HepG2 (cell line): ENCODE results near the gene IQGAP2. TPM values are rescaled to one million over a fixed set of nuclear protein-coding genes. Genes with fewer than 3 reads are reported as not detected.

Experiments used
- CREB1 ChIP-seq, 2 experiments: fragments of 450-650 bp in 1 of 2; IDR thresholded peaks; 2 replicates each; pipeline ENCODE4 v1.6.1; 2016 to 2017; ENCODE audit warnings: control low read depth in 1 of 2, mild to moderate bottlenecking in 1 of 2, missing compliant biosample characterization in 1 of 2, missing genetic modification characterization in 1 of 2
- E2F1 ChIP-seq: sonication (generic); formaldehyde crosslinking; IDR thresholded peaks from 2 replicates; pipeline ENCODE4 v1.5.0; 2020; ENCODE audit warnings: missing genetic modification reagents
- EHMT2 ChIP-seq: fragments of 200-600 bp; sonication (generic); IDR thresholded peaks from 2 replicates; pipeline ENCODE4 v1.7.0; 2017; ENCODE audit warnings: antibody characterized with exemption, low read depth, low read length, borderline replicate concordance
- ELF1 ChIP-seq: sonication (generic); formaldehyde crosslinking; IDR thresholded peaks from 2 replicates; pipeline ENCODE4 v1.4.0; 2020; ENCODE audit warnings: missing genetic modification reagents
- FOXA3 ChIP-seq: IDR thresholded peaks from 2 replicates; pipeline ENCODE4 v1.6.1; 2016; ENCODE audit warnings: missing genetic modification reagents, missing compliant biosample characterization
- HDAC1 ChIP-seq: sonication (generic); formaldehyde crosslinking; IDR thresholded peaks from 2 replicates; pipeline ENCODE4 v1.5.1; 2020; ENCODE audit warnings: mild to moderate bottlenecking, missing genetic modification reagents
- HNF4G ChIP-seq, 2 experiments: sonication (generic) in 1 of 2; formaldehyde crosslinking in 1 of 2; IDR thresholded peaks; 2 replicates each; pipeline versions ENCODE4 v1.4.0 to v1.6.1; 2011 to 2020; ENCODE audit warnings: borderline replicate concordance in 2 of 2, low read depth in 2 of 2, mild to moderate bottlenecking in 2 of 2, low read length in 1 of 2, missing genetic modification reagents in 1 of 2, moderate library complexity in 1 of 2
- HOXA7 ChIP-seq: sonication (generic); formaldehyde crosslinking; IDR thresholded peaks from 2 replicates; pipeline ENCODE4 v1.8.1; 2022; ENCODE audit warnings: mild to moderate bottlenecking, missing genetic modification reagents, moderate library complexity
- MEIS1 ChIP-seq: sonication (generic); formaldehyde crosslinking; IDR thresholded peaks from 2 replicates; pipeline ENCODE4 v1.9.0; 2021; ENCODE audit warnings: mild to moderate bottlenecking, missing genetic modification reagents, moderate library complexity, borderline replicate concordance
- ONECUT2 ChIP-seq: sonication (generic); formaldehyde crosslinking; IDR thresholded peaks from 2 replicates; pipeline ENCODE4 v1.4.0; 2020; ENCODE audit warnings: missing genetic modification reagents
- RAD51 ChIP-seq: fragments of 450-650 bp; IDR thresholded peaks from 2 replicates; pipeline ENCODE4 v1.6.1; 2016; ENCODE audit warnings: borderline replicate concordance
- RNF2 ChIP-seq: fragments of 450-650 bp; conservative IDR thresholded peaks from 2 replicates; pipeline ENCODE4 v1.6.1; 2016; ENCODE audit warnings: low read depth
- SAP130 ChIP-seq: IDR thresholded peaks from 2 replicates; pipeline ENCODE4 v1.6.1; 2016; ENCODE audit warnings: low read depth
- TBX3 ChIP-seq: fragments of 450-650 bp; IDR thresholded peaks from 2 replicates; pipeline ENCODE4 v1.6.1; 2017; ENCODE audit warnings: antibody characterized with exemption, mild to moderate bottlenecking, inconsistent platforms, borderline replicate concordance
- TCF7L2 ChIP-seq: IDR thresholded peaks from 2 replicates; pipeline ENCODE4 v1.6.1; 2011; ENCODE audit warnings: mild to moderate bottlenecking, low read depth, low read length, moderate library complexity
- THAP11 ChIP-seq: IDR thresholded peaks from 2 replicates; pipeline ENCODE4 v1.6.1; 2016; ENCODE audit warnings: missing biosample characterization, missing genetic modification reagents
- ZNF333 ChIP-seq: sonication (generic); formaldehyde crosslinking; IDR thresholded peaks from 2 replicates; pipeline ENCODE4 v1.4.0; 2020; ENCODE audit warnings: mild to moderate bottlenecking, missing genetic modification reagents, borderline replicate concordance
- ZNF431 ChIP-seq: sonication (generic); formaldehyde crosslinking; IDR thresholded peaks from 2 replicates; pipeline ENCODE4 v1.9.0; 2022; ENCODE audit warnings: missing genetic modification reagents, low read depth, mild to moderate bottlenecking, borderline replicate concordance
- ZNF709 ChIP-seq: sonication (generic); formaldehyde crosslinking; IDR thresholded peaks from 2 replicates; pipeline ENCODE4 v1.5.0; 2020; ENCODE audit warnings: mild to moderate bottlenecking, missing genetic modification reagents
- ZNF737 ChIP-seq: sonication (generic); formaldehyde crosslinking; IDR thresholded peaks from 2 replicates; pipeline ENCODE4 v1.5.0; 2020; ENCODE audit warnings: missing genetic modification reagents, mild to moderate bottlenecking, borderline replicate concordance
- ZNF784 ChIP-seq: sonication (generic); formaldehyde crosslinking; IDR thresholded peaks from 2 replicates; pipeline ENCODE4 v1.5.1; 2020; ENCODE audit warnings: missing genetic modification reagents, mild to moderate bottlenecking, borderline replicate concordance
- ZNF792 ChIP-seq: IDR thresholded peaks from 2 replicates; pipeline ENCODE4 v1.6.1; 2016
- polyA plus RNA-seq, 8 experiments: library from polyadenylated mRNA; depleted of rRNA in 3 of 8; stranded (reverse) in 7 of 8; unstranded in 1 of 8; fragments of >200 nt; fragmentation: Illumina TruSeq in 4 of 8; extraction: Trizol in 4 of 8; gene quantifications; 2 replicates each; pipeline versions ENCODE4 v1.2.1 to v1.2.3, GENCODE V29; 2011 to 2016; ENCODE audit warnings: low read depth in 4 of 8, missing spikeins in 1 of 8, mixed read lengths in 1 of 8; ENCODE audit not compliant: insufficient read depth in 1 of 8
- total RNA-seq, 5 experiments: library from RNA; depleted of rRNA; stranded (reverse); fragments of >200 nt; fragmentation: Illumina TruSeq; extraction: Trizol; gene quantifications; 2 replicates each; pipeline ENCODE4 v1.2.3, GENCODE V29; 2016; ENCODE audit warnings: low read depth in 1 of 5
- TF ChIP-seq, protein P1 (sequence below): sonication (generic); formaldehyde crosslinking; IDR thresholded peaks from 2 replicates; pipeline ENCODE4 v1.8.0; 2022; ENCODE audit warnings: mild to moderate bottlenecking, missing genetic modification reagents, moderate library complexity
- TF ChIP-seq, protein P2 (sequence below): sonication (generic); formaldehyde crosslinking; IDR thresholded peaks from 2 replicates; pipeline ENCODE4 v1.4.0; 2020; ENCODE audit warnings: missing genetic modification reagents, mild to moderate bottlenecking, borderline replicate concordance
- TF ChIP-seq, protein P3 (sequence below): sonication (generic); formaldehyde crosslinking; IDR thresholded peaks from 2 replicates; pipeline ENCODE4 v1.4.0; 2020; ENCODE audit warnings: missing genetic modification reagents

The IQGAP2 gene
- total and polyA plus RNA-seq, 2 of the 13 experiments (the other 11 are each of a cell fraction or from before 2014, with no cell fraction given): 35.2 to 83.3 TPM

- peak; percentile 43; the same call in 1 of the 2 replicates for TF ChIP-seq HNF4G (IDR thresholded peaks at IDR 0.05; ENCODE audit: borderline replicate concordance, low read depth, low read length)
- no peak for TF ChIP-seq HNF4G (CRISPR knock-in tag; IDR thresholded peaks at IDR 0.05; ENCODE audit: borderline replicate concordance, low read depth)
- TF ChIP-seq ZNF792 (CRISPR knock-in tag): no peak
- no peak for TF ChIP-seq THAP11 (CRISPR knock-in tag)
- TF ChIP-seq, protein P1, sequence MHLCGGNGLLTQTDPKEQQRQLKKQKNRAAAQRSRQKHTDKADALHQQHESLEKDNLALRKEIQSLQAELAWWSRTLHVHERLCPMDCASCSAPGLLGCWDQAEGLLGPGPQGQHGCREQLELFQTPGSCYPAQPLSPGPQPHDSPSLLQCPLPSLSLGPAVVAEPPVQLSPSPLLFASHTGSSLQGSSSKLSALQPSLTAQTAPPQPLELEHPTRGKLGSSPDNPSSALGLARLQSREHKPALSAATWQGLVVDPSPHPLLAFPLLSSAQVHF: no peak
- no peak for TF ChIP-seq ZNF784 (CRISPR knock-in tag)
- TF ChIP-seq TCF7L2: no peak
- no peak for TF ChIP-seq ZNF431
- TF ChIP-seq E2F1 (CRISPR knock-in tag): no peak
- no peak for TF ChIP-seq HOXA7 (CRISPR knock-in tag)
- TF ChIP-seq SAP130: no peak; the same call in 1 of the 2 replicates
- no peak for TF ChIP-seq ZNF737 (CRISPR knock-in tag)
- peak; percentile 58 for TF ChIP-seq HDAC1
- TF ChIP-seq, protein P2, sequence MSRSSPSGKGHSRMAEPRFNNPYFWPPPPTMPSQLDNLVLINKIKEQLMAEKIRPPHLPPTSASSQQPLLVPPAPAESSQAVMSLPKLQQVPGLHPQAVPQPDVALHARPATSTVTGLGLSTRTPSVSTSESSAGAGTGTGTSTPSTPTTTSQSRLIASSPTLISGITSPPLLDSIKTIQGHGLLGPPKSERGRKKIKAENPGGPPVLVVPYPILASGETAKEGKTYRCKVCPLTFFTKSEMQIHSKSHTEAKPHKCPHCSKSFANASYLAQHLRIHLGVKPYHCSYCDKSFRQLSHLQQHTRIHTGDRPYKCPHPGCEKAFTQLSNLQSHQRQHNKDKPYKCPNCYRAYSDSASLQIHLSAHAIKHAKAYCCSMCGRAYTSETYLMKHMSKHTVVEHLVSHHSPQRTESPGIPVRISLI (CRISPR knock-in tag): no peak; the same call in 1 of the 2 replicates
- TF ChIP-seq ZNF709: no peak
- TF ChIP-seq EHMT2: no peak
- TF ChIP-seq RAD51: no peak
- no peak for TF ChIP-seq TBX3
- TF ChIP-seq ONECUT2: peak; percentile 88
- no peak for TF ChIP-seq ZNF333
- TF ChIP-seq, protein P3, sequence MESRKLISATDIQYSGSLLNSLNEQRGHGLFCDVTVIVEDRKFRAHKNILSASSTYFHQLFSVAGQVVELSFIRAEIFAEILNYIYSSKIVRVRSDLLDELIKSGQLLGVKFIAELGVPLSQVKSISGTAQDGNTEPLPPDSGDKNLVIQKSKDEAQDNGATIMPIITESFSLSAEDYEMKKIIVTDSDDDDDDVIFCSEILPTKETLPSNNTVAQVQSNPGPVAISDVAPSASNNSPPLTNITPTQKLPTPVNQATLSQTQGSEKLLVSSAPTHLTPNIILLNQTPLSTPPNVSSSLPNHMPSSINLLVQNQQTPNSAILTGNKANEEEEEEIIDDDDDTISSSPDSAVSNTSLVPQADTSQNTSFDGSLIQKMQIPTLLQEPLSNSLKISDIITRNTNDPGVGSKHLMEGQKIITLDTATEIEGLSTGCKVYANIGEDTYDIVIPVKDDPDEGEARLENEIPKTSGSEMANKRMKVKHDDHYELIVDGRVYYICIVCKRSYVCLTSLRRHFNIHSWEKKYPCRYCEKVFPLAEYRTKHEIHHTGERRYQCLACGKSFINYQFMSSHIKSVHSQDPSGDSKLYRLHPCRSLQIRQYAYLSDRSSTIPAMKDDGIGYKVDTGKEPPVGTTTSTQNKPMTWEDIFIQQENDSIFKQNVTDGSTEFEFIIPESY (CRISPR knock-in tag): no peak
- TF ChIP-seq ELF1: 0 out of 2 replicates have a peak, but pooled peaks have one; percentile 25
- TF ChIP-seq CREB1 (IDR thresholded peaks at IDR 0.05): no peak
- TF ChIP-seq CREB1 (CRISPR knock-in tag; IDR thresholded peaks at IDR 0.05): 0 out of 2 replicates have a peak, but pooled peaks have one; percentile 43
- peak; percentile 29; the same call in 1 of the 2 replicates for TF ChIP-seq FOXA3 (CRISPR knock-in tag)
- TF ChIP-seq MEIS1 (CRISPR knock-in tag): peak; percentile 88; the same call in 1 of the 2 replicates
- TF ChIP-seq RNF2: no peak
Observed at GRCh38 chr5:76546497-76547102, 143.5 kb downstream of the IQGAP2 start (continued).
